SK-N-MC (cell line): ENCODE data around the gene MPRIP.

Experiments used
- EZH2 ChIP-seq: fragments of 200-600 bp; sonication (generic); IDR thresholded peaks from one replicate; pipeline ENCODE4 v1.6.1; 2017; ENCODE audit warnings: antibody characterized with exemption
- FOXP2 ChIP-seq: optimal IDR thresholded peaks from 2 replicates; pipeline ENCODE3; 2011; ENCODE audit warnings: mild to moderate bottlenecking, moderate library complexity; ENCODE audit not compliant: insufficient read depth; ENCODE audit errors: extremely low read length, control extremely low read depth
- POLR2AphosphoS5 ChIP-seq: IDR thresholded peaks from 2 replicates; pipeline ENCODE4 v1.6.1; 2012; ENCODE audit warnings: mild to moderate bottlenecking, low read depth, low read length, borderline replicate concordance

GRCh38 chr17:17054636-17055035 lies 12.4 kb downstream of the MPRIP start:
- no peak for TF ChIP-seq EZH2
- TF ChIP-seq POLR2AphosphoS5: no peak
- TF ChIP-seq FOXP2: no peak
